Calu3 (cell line): Measurements from ENCODE around the gene NDUFS4. TPM values are rescaled to one million over a fixed set of nuclear protein-coding genes. Genes with fewer than 3 reads are reported as not detected.

Experiments used
- BruUV-seq: library from RNA; stranded (reverse); fragments of 400-500 nt; replicated peaks from 2 replicates; lab custom pipeline; 2021; lab: Mats Ljungman, UMichigan
- CTCF ChIA-PET: fragments of 300-600 bp; sonication (Branson Sonifier 250); formaldehyde crosslinking; loops from one replicate; lab custom pipeline; 2022; ENCODE audit warnings: antibody characterized with exemption; lab: Charles Lee
- DNase-seq: peaks from one replicate; pipeline ENCODE4 v3.0.0; 2022
- H3K27ac Mint-ChIP-seq: one replicate; pipeline ENCODE4 v1.8.0; 2022; ENCODE audit warnings: mixed read lengths; ENCODE audit not compliant: unreplicated experiment
- H3K27me3 Mint-ChIP-seq: one replicate; pipeline ENCODE4 v1.8.0; 2022; ENCODE audit warnings: mixed read lengths; ENCODE audit not compliant: unreplicated experiment
- H3K36me3 Mint-ChIP-seq: one replicate; pipeline ENCODE4 v1.8.0; 2022; ENCODE audit warnings: mild to moderate bottlenecking, moderate library complexity, mixed read lengths; ENCODE audit not compliant: insufficient read depth, unreplicated experiment
- H3K4me1 Mint-ChIP-seq: one replicate; pipeline ENCODE4 v1.8.0; 2022; ENCODE audit warnings: mild to moderate bottlenecking, low read depth, mixed read lengths; ENCODE audit not compliant: unreplicated experiment
- H3K4me3 Mint-ChIP-seq: one replicate; pipeline ENCODE4 v1.8.0; 2022; ENCODE audit warnings: mild to moderate bottlenecking, low read depth, moderate library complexity, mixed read lengths; ENCODE audit not compliant: unreplicated experiment
- H3K9me3 Mint-ChIP-seq: one replicate; pipeline ENCODE4 v1.8.0; 2022; ENCODE audit warnings: low read depth, mixed read lengths; ENCODE audit not compliant: unreplicated experiment
- CTCF ChIP-seq: fragments of 200-600 bp; IDR thresholded peaks from one replicate; pipeline ENCODE4 v1.8.0; 2022; ENCODE audit warnings: antibody characterized with exemption; ENCODE audit not compliant: unreplicated experiment
- intact Hi-C: fragments of 100-400 bp; cut with micrococcal nuclease; formaldehyde crosslinking; loops from one replicate; pipeline ENCODE4 v1.10.0; 2022; ENCODE audit not compliant: unreplicated experiment
- total RNA-seq: library from RNA; stranded (reverse); gene quantifications from 2 replicates; pipeline ENCODE4 v1.2.3, GENCODE V29; 2022

The NDUFS4 gene
- total RNA-seq, 1 experiment from 2014 or later = 71.0 TPM

GRCh38 chr5:53576674-53577073 is 16.2 kb downstream of the NDUFS4 start:
- no peaks in the 10 kb centered on the region for H3K9me3 Mint-ChIP-seq
- no peak for DNase-seq
- H3K27me3 Mint-ChIP-seq = no peaks in the 10 kb centered on the region
- H3K4me3 Mint-ChIP-seq = no peak overlapping the region
- H3K27ac Mint-ChIP-seq = no peak overlapping the region
- CTCF ChIA-PET = no interaction called here
- H3K36me3 Mint-ChIP-seq = no peaks in the 10 kb centered on the region
- no TSS peak for BruUV-seq
- TF ChIP-seq CTCF = no peak
- intact Hi-C loops = no loop called here
- H3K4me1 Mint-ChIP-seq = peaks cover 8% of the 10 kb centered on the region

DNA sequence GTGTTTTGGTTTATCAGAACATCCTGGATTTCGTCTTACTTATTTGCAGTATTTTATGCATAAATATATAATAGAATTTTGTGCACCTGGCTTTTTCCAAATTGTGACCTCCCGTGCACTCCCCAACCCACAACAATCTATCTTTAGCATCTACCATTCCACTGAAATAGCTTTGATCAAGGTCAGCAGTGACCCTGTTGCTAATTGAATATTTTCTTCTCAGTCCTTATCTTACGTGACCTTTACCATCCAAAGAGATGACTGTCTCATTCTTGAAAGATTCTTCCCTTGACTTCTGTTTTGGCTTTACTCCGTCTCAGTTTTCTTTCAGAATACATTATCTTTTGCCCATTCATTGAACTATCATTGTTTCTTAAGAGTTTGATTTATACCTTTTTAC is 18.4 kb downstream of the NDUFS4 start:
- Mint-ChIP-seq H3K36me3 (no peaks in the 10 kb centered on the region), H3K27me3 (no peaks in the 10 kb centered on the region), H3K9me3 (no peaks in the 10 kb centered on the region), H3K27ac (no peak overlapping the region), H3K4me1 (peaks cover 8% of the 10 kb centered on the region), H3K4me3 (no peak overlapping the region)
- DNase-seq = no peak
- CTCF ChIA-PET = no interaction called here
- intact Hi-C loops = no loop called here
- no peak for TF ChIP-seq CTCF
- BruUV-seq = no TSS peak

GRCh38 chr5:53580547-53580946 is 20.1 kb downstream of the NDUFS4 start:
- H3K4me1 Mint-ChIP-seq = peaks cover 8% of the 10 kb centered on the region
- no TSS peak for BruUV-seq

DNA sequence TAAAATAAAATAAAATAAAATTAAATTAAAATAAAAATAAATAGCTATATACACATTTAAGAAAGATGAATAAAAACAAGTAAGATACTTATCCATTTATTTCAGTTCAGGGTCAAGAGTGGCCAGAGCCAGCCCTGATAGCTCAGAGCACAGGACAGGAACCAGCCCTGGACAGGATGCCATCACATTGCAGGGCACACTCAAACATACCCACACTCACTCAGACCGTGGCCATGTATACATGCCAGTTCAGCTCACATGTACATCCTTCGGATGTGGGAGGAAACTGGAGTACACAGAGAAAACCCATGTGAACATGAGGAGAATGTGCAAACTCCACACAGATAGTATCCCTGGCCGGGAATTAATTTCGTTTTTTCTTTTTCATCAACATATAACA is 21.8 kb downstream of the NDUFS4 start:
- BruUV-seq = no TSS peak
- CTCF ChIA-PET = no interaction called here
- DNase-seq = no peak
- Mint-ChIP-seq H3K9me3 (no peaks in the 10 kb centered on the region), H3K27ac (no peak overlapping the region), H3K36me3 (no peaks in the 10 kb centered on the region), H3K4me1 (peaks cover 8% of the 10 kb centered on the region), H3K4me3 (no peak overlapping the region), H3K27me3 (no peaks in the 10 kb centered on the region)
- TF ChIP-seq CTCF = no peak
- intact Hi-C loops = no loop called here

More at GRCh38 chr5:53580547-53580946, 20.1 kb downstream of the NDUFS4 start:
- no peak for DNase-seq
- intact Hi-C loops = no loop called here
- Mint-ChIP-seq H3K4me3 (no peak overlapping the region), H3K27ac (no peak overlapping the region), H3K9me3 (no peaks in the 10 kb centered on the region), H3K36me3 (no peaks in the 10 kb centered on the region), H3K27me3 (no peaks in the 10 kb centered on the region)
- TF ChIP-seq CTCF = no peak
- CTCF ChIA-PET = no interaction called here
